HG02678 (cell line): Measurements from ENCODE around the gene DLGAP1.
"Not testable (repeated sequence)": the region's sequence is repeated elsewhere in the genome, so short reads cannot be mapped to it uniquely, and the experiment has no call there.

Experiments used
- ATAC-seq: cut with Tn5 transposase; IDR thresholded peaks from one replicate; pipeline ENCODE4 v1.9.1; 2021; ENCODE audit warnings: mild to moderate bottlenecking, moderate library complexity; ENCODE audit not compliant: unreplicated experiment

DLGAP1 gene

GRCh38 chr18:4391859-4392258, 63.2 kb downstream of the DLGAP1 start:
- ATAC-seq: peak; percentile 55

GRCh38 chr18:4385876-4386275, 69.2 kb downstream of the DLGAP1 start:
- no peak for ATAC-seq

GRCh38 chr18:4384932-4385331, 70.2 kb downstream of the DLGAP1 start:
- ATAC-seq: no peak

DNA sequence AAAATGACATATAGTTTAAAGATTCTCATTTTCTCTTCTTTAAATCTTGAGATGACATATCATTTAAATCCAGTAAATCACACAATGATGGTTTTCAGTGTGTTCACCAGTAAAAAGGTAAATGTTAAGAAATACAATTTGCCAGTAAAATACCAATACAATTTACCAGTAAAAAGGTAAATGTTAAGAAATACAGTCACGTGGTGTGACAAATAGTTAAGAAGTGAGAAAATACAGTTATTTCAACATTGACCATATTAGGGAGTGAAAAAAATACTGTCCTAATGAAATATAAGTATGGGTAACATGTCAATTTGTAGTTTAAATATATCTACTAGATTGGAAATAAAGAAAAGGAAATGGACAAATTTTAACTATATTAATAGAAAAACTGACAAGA, 80.5 kb downstream of the DLGAP1 start:
- no peak for ATAC-seq

- ATAC-seq: no peak
Measured at GRCh38 chr18:4369705-4370104, 85.4 kb downstream of the DLGAP1 start.

DNA sequence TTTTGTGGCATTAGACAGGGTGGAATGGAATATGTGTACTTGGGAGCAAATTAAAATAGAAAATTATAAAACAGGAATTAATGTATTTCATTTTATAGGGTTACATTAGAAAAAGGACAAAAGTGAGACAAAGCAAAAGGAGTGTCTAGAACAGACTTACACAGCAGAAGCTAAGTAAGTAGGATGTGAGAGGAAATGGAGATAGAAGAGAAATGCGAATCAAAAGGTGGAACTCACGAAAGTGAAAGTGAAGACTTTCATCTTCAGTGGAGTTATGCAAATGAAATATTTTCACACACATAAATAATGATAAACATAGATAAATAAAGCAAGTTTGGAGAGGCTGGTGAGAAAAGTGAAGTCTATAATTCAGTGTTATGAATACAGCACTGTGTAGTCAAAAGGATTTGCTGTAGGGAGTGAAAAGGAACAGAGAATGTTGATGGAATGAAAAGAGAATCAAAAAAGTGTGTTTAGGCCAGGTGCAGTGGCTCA, 94.8 kb downstream of the DLGAP1 start:
- ATAC-seq: no peak

GRCh38 chr18:4358618-4359017, 96.5 kb downstream of the DLGAP1 start:
- no peak for ATAC-seq

DNA sequence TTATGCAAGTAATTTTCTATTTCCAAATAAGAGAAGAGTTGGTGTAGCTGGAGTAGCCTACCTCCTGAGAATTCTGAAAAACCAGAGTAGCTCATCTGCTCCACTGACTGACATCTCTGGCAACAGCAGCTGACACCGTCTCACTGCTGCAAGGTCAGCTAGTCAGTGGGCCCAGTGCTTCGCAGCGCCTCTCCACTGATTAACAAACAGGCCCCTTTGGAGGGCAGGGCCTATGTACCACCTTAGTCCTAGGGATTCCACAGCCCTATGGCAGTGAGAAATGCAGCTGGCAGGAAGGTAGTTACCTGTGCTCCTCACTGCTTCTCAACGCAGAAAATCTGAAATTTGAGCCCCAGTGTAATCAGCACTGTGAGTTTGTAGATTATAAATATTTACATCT, 97.5 kb downstream of the DLGAP1 start:
- no peak for ATAC-seq

GRCh38 chr18:4356929-4357328, 98.2 kb downstream of the DLGAP1 start:
- no peak for ATAC-seq

GRCh38 chr18:4353853-4354418, 101.2 kb downstream of the DLGAP1 start:
- ATAC-seq: no peak

GRCh38 chr18:4352746-4353551, 102.2 kb downstream of the DLGAP1 start:
- no peak for ATAC-seq

- ATAC-seq: no peak
Measured at GRCh38 chr18:4351005-4351404, 104.1 kb downstream of the DLGAP1 start.

DNA sequence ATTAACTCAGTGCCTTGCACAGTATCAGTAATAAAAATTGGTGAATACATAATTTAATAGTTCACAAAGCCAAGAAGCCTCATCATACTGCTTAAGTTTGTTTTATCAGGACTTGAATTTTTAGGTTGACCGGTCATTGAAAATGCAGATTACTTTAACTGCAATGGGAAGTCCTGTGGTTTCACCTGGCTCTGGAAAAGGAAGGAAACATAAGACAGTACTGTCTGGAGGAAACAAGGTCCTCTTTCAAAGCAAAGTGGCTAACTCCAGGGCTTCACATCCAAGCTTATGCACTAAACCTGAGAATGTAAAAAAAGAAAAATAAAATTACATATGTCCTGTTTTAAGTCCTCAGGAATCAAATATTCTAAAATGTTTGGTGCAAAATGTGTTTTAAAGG, 119.7 kb downstream of the DLGAP1 start:
- ATAC-seq: no peak

GRCh38 chr18:4333043-4333442, 122.1 kb downstream of the DLGAP1 start:
- ATAC-seq: no peak

DNA sequence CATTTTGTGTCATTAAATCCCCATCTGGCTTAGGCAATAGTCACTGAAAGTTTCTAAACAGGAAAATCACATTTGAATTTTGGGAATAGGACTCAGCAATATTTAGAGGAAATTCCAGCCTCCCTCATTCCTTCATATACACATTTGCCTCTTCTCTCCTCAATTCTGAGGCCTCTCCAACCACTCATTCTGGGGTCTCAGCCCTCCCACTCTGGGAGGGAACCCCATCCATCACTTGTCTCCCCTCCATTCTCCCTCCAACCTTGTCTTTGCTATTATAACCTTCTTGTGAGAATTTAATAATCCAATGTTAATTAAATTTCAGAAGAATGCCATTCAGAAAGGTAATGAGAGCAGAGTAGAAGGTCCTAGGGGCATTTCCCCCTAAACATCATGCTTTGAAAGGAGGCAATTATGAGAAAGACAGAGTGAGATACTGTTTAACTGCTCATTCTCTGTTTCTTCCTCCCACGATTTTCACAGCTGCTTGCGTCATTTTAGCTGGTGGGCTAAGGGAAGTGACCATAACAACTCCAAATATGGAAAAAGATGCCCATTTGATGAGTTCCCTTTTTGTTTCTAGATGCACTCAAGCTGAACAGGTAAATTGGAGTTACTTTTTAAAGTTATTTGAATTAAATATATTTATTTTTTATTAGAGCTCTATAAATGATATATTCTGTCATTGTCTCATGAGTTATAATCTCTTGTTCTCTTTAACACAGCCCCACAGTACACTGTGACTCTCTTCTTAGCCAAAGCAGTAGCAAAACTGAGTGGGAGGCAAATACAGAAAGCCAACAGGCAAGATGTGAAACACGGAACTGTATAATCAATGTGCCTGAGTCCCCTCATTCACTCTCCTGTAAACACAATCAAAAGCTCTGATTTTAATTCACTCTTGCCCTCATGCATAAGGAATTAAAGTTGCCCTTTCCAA, 135.1 kb downstream of the DLGAP1 start:
- ATAC-seq: peak; percentile 77

DNA sequence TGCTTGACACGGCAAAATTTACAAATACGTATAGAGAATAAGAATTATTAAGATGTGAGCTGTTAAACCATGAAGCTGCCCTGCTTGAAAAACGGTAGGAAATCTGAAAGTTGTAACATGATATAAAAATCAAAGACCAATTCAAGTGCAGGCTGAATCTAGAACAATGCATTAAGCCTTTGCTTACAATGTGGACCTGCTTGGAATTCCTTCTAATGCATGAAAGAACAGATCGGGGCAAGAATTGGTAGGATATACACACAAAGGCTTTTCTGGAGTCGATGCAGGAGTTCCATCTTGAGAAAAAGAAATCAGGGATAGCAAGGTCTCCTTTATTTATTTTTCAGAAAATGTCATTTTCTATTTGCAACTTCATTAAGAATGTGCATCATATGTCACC, 136.8 kb downstream of the DLGAP1 start:
- ATAC-seq: no peak

DNA sequence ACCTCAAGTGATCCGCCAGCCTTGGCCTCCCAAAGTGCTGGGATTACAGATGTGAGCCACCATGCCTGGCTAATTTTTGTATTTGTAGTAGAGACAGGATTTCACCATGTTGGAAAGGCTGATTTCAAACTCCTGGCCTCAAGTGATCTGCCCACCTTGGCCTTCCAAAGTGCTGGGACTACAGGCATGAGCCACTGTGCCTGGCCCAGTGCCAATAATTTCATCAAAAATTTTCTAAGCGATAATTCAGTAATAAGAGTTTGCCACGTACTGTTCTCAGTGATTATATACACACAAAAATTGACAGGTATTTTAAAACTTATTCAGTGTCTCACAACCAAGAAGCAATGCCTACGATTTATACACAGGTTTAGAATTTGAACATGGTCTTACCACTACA, 143.2 kb downstream of the DLGAP1 start:
- not testable (repeated sequence) for ATAC-seq

DNA sequence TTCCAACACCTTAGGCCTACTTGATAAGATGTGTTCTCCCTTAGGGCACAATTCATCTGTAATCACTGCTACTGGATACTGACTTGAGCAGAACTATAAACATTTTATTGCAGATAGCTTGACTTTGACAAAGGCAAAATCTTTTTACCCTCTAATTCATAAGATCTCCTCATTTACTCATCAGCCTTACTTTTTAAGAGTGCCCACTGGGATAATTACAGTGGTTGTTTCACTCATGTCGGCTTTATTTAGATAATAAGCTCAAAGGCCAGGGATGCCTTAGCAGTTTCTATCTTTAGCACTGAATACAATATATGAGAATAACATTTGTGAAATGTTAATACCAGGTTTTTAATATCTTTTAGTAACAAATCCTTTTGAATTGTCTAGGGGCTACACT, 144.0 kb downstream of the DLGAP1 start:
- no peak for ATAC-seq

DNA sequence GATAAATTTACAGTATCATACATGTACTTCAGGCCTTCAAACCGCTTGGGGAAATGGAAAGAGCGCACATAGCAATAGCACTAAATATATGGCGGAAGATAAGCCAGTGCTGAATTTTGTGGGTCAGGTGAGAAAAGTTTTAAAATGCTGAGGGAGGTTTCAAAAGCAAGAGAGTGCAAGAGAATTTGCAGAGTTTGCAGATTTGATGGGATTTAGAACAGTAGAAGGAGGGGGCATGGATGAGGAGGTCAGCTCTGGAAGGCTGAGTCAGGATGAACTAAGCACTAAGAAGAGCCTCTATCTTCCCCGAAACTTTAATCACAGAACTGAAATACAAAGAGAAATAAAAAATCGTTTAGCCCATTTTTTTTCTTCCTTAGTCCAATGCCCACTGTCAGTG, 145.9 kb downstream of the DLGAP1 start:
- no peak for ATAC-seq

DNA sequence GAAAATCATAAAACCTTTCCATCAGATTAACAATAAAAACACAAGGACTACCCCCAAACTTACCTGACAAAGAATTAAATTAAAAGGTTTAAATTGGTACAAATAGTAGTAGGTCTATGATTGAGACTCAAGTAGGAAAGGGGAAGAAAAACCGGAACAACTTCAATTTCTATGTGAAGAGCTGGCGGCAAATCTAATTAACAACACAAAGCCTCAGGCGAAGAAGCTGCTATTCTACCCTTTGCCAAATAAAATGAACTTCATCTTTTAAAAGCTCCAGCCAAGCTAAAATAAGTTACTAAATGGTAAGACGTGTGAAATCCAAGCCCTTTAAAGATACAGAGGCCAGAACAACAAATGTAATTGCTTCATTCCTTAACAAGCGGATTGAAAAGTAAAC, 146.5 kb downstream of the DLGAP1 start:
- ATAC-seq: no peak

GRCh38 chr18:4299395-4299794, 155.7 kb downstream of the DLGAP1 start:
- ATAC-seq: no peak
